ENCODE data around the gene S100A7. TPM values are rescaled to one million over a fixed set of nuclear protein-coding genes. Genes with fewer than 3 reads are reported as not detected.

The S100A7 gene
- not detected for total RNA-seq

DNA sequence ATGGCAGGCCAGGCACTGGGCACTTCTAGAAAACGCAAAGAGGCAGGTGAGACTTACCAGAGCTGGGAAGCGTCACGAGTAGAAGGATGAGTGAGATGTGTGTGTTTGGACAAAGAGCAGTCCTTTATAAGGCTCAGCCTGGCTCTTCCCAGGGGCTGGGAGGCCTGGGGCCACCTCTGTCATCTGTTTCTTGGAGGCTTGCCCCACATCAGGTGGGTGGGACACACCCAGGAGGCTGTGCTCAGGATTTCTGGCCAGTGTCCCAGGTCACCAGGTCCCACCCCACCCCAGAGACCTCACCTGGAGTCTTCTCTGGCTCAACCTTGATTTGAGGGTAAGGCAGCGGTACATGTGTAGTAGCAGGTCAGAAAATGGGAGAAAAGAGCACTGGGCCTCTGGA, at the start of gene S100A7:
S100A7 (minus strand) TSS at position 101 of the 400 bp plus-strand sequence. CDS start 1,638 bp downstream, outside the sequence.

GRCh38 chr1:153415850-153416570, 44.4 kb downstream of the S100A7 start, which contains the start of gene S100A7A:
S100A7A (plus strand) TSS chr1:153416520; CDS start chr1:153418083, 1,563 bp downstream.

Other genes starting within 250 kb of the S100A7 start
- not detected for gene PRR9, start 243.1 kb downstream of the S100A7 start, total RNA-seq
- not detected for gene LORICRIN, start 201.0 kb downstream of the S100A7 start, total RNA-seq
- not detected for gene PGLYRP3, start 147.7 kb downstream of the S100A7 start, total RNA-seq
- not detected for gene PGLYRP4, start 111.8 kb downstream of the S100A7 start, total RNA-seq
- gene S100A9, start 102.8 kb downstream of the S100A7 start, total RNA-seq = 258 TPM
- gene S100A12, start 85.0 kb downstream of the S100A7 start, total RNA-seq = 32.5 TPM
- 89.2 TPM for gene S100A8, start 69.6 kb downstream of the S100A7 start, total RNA-seq
- gene S100A7A, start 44.1 kb downstream of the S100A7 start, total RNA-seq = not detected
- gene S100A6, start 75.3 kb upstream of the S100A7 start, total RNA-seq = 221 TPM
- gene S100A5, start 80.3 kb upstream of the S100A7 start, total RNA-seq = 0.82 TPM
- gene S100A4, start 85.2 kb upstream of the S100A7 start, total RNA-seq = 37.4 TPM
- gene S100A3, start 88.6 kb upstream of the S100A7 start, total RNA-seq = not detected
- 5.3 TPM for gene S100A2, start 105.2 kb upstream of the S100A7 start, total RNA-seq
- gene S100A16, start 152.5 kb upstream of the S100A7 start, total RNA-seq = 78.6 TPM
- gene S100A14, start 155.7 kb upstream of the S100A7 start, total RNA-seq = 5.7 TPM
- gene S100A13, start 166.9 kb upstream of the S100A7 start, total RNA-seq = 71.6 TPM
- gene S100A1, start 167.8 kb upstream of the S100A7 start, total RNA-seq = 5.3 TPM
- 81.1 TPM for gene CHTOP, start 173.4 kb upstream of the S100A7 start, total RNA-seq
- gene SNAPIN, start 198.1 kb upstream of the S100A7 start, total RNA-seq = 39.3 TPM
- gene ILF2, start 210.3 kb upstream of the S100A7 start, total RNA-seq = 133 TPM
- gene NPR1, start 218.0 kb upstream of the S100A7 start, total RNA-seq = 61.4 TPM

All from metanephros (tissue), 1 donor.